GM18499 (cell line): ENCODE measurements around the gene TRIM25.

ENCODE experiments used
- ATAC-seq: cut with Tn5 transposase; IDR thresholded peaks from one replicate; pipeline ENCODE4 v1.9.1; 2021; ENCODE audit warnings: moderate number of reproducible peaks; ENCODE audit not compliant: insufficient read depth, unreplicated experiment

The TRIM25 gene

DNA sequence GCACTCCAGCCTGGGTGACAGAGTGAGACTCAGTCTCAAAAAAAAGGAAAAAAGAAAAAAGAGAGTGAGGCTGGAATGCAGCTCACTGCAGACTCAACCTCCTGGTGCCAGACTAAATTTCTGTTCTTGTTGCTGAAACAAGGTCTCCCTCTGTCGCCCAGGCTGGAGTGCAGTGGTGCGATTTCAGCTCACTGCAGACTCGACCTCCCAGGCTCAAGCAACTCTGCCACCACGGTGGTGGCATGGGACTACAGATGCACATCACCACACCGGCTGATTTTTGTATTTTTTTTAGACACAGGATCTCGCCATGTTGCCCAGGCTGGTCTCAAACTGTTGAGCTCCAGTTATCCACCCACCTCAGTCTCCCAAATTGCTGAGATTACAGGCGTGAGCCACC, 34.6 kb downstream of the TRIM25 start:
- ATAC-seq = no peak

DNA sequence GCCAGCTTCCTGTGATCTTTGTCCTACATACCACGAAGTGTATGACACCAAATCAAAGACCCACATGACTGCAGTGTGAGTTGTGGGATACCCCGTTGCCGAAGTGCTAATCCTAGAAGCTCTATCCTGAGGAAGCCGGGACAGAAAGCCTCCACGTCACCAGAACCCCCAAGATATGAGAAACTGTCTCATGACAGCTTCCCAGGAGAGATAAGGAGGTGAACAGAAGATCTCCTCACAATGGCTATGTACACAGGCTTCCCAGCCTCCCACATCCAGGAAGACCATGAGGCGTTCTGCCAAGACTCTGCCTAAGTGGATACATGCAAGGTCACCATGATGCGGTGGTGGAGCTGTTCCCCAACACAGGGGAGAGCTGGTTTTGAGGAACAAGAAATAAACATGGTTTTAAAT, 37.1 kb downstream of the TRIM25 start:
- ATAC-seq = no peak

DNA sequence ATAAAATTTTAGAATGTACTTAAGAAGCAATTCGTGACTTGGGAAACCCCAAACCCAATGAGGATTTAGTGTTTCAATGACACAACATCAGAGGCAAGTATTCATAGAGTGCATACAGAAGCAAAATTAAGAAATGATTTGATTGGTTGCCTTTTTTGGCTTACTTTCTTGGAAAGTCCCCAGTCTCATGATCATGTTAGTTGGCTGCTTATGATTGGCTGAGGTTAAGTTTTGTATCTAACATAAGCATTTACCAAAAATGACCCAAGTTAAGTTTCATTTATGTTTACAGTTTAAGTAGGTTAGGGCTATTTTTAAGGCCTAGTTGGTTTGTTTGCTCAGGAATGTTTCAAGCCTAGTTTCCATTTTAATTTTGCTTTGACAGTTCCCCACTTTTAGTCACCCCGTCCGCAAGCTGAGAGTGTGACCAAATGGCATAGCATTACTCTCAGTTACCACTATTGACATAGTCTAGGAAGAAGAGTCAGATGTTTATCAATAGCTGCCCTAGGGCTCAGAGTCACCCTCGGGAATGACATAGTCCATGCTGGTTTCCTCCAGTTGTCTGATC, 43.7 kb downstream of the TRIM25 start:
- ATAC-seq = peak; percentile 44

DNA sequence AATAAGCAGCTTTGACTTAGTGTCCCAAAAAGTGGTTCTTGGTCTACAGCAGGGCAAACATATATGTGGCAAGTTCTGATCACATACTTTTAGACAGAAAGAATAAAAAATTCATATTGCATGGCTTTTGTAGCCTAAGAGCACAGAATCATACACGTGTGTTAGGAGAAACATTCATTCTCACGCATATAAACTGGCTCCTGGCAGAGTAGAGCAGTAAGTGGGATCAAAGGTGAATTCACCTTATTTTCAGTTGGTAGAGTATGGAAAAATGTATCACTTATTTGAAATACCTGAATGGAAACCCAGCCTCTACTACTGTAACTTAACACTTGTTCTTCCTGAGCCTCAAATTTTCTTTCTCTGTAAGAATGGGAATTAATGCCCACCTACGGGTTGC, 45.1 kb downstream of the TRIM25 start:
- no peak for ATAC-seq

DNA sequence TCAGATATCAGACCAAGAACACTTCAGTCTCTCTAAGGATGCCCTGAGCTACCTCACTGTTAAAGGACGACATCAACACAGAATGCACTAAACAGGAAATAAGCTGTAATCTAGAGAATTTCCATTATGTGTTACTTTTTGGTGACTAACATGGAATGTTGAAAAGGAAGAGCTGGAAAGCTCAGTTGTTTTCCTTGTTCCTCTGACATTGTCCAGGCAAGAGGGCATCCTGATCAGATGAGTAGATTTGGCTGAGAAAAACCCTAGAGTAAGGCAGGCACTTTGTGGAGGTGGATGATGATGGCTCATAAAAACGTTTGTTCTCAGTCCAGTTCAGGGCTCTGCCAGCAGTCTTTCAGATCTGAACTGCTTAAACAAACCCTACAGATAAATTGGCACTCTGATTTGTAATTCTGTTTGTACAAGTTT, 45.9 kb downstream of the TRIM25 start:
- ATAC-seq = no peak

DNA sequence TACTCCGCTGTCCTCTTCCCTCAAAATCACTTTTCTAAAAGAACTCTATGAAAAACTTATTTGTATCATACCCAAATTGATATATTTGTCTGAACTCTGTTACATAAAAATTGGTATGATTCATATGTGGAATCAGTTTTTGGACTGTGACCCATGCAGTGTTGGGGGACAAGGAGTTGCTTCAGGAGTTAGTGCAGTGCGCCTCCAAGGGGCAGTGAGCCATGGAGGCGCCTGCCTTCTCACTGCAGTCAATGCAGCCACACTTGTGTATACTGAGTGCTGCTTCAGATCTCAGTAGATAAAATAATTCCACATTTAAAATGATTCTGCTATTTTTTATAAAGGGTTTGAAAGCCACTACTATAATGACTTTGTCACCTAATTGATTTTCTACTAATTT, 47.4 kb downstream of the TRIM25 start:
- no peak for ATAC-seq

DNA sequence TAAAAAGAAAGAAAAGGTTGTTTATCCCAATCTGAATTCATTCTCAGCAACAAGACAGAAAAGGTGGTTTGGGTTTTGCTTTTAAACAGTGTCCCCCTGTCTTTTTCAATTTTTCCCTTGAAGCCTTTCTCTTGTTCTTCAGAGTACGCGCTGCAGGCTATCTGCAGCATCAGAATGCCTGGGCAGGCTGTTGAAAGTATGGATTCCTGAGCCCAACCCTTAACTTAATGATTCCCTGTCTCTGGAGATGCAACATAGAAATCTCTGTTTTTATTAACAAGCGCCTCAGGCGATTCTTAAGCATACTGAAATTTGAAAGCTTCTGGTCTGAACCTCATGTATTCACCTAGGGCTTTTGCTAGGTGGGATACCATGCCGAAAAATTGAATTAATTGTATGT, 47.8 kb downstream of the TRIM25 start:
- no peak for ATAC-seq

DNA sequence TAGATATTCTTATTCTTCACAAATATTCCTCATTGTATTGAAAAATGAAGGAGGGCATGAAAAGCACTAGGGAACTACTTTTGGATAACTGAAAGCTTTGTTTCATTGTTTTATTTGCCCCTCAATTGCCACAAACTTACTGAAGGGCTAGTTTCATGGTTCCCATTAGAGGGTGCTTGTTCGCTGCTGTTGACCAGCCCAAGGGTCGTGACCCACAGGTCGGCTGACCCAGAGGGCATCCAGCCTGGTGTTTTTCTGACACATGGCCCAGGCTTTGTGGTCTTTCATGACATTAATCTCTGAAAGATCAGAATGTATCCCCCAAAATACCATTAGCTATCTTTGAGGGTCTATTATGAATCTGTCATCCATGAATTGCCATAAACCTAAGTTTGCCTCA, 49.9 kb downstream of the TRIM25 start:
- no peak for ATAC-seq

DNA sequence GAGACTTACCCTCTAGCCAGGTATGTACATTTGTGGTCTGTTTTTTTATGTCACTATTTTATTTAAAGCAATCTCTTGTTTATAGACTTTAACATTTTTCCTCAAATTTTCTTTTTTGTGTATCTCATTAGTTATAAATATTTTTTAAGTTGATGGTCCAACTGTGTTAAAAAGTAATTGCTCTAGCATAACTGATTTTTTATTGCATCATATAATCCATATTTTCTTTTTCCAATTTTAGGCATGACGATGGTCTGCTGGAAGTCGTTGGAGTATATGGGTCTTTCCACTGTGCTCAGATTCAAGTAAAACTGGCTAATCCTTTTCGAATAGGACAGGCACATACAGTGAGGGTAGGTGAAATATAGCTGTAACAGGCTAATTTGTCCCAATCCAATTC, 52.0 kb downstream of the TRIM25 start:
- no peak for ATAC-seq

DNA sequence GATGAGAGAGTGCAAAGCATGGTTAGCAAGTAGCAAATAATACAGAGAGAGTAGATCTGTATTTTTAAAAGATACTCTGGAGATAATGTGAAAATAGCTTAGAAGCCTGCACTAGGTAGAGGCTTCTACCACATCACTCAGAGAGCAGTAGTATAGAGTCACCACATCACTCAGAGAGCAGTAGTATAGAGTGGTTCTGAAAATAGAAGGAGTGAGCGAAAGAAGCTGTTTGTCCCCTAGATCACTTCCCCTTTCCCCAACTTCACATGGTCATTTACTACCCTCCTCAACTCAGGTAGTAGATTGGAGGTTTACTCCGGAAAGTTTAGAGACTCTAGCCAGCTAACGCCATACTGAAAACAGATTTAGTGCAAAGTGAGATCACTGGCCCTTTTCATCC, 62.8 kb downstream of the TRIM25 start:
- no peak for ATAC-seq

DNA sequence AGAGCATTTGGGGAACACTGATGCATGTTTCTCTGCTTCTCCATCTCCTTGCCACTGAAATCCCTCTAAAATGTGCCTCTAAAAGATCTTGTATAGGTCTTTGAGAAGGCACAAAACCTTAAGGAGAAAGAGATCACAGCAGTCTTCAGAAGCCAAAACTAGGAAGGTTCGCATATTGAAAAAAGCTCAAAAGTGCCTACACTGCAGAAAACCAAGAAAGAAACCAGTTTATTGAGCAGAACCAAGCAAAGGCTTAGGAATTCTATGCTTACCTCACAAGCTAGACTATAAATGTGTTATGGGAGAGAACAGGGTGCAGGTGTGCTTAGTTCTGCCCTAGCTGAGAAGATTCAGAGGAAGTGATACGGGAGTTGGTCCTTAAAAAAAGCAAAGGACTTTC, 63.3 kb downstream of the TRIM25 start:
- ATAC-seq = no peak

DNA sequence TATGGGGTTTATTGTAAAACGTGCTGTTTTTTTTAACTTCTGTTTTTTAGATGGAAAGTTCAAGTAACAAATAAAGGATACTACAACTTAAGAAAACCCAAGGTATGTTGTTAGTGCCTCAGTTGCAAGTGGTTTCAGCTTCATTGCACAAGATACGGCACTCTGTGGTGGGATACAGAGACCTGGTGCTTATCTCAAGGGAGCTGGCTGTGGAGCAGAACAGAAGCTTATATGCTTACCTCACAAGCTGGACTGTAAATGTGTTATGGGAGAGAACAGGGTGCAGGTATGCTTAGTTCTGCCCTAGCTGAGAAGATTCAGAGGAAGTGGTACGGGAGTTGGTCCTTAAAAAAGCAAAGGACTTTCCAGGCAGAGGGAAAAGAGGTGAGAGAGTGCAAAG, 64.7 kb downstream of the TRIM25 start:
- no peak for ATAC-seq

DNA sequence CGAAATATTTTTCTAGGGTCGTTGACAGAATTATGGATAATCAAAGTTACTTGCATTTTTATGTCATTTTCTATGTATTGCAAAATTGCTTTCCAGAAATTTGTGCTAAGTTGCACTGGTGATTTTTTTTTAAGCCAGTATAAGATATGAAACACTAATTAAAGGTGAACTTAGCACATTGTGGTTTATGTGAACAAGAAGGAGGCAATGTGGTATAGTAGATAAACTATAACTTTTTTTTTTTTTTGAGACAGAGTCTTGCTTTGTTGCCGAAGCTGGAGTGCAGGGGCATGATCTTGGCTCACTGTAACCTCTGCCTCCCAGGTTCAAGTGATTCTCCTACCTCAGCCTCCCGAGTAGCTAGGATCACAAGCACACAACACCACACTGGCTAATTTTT, 66.7 kb downstream of the TRIM25 start:
- ATAC-seq = no peak

DNA sequence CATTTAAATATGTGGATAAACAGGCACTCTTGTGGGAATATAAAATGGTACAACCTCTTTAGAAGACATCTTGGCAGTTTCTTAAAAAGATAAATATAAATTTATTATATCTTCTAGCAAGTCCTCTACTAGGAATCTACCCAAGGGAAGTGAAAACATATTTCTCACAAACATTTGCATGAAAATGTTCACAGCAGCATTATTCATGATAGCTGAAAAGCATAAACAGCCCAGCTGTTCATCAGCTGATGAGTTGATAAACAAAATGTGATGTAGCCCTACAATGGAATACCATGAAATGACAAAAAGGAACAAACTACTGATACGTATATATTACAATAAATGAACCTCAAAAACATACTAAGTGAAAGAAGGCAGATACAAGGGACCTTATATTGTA, 67.9 kb downstream of the TRIM25 start:
- no peak for ATAC-seq

DNA sequence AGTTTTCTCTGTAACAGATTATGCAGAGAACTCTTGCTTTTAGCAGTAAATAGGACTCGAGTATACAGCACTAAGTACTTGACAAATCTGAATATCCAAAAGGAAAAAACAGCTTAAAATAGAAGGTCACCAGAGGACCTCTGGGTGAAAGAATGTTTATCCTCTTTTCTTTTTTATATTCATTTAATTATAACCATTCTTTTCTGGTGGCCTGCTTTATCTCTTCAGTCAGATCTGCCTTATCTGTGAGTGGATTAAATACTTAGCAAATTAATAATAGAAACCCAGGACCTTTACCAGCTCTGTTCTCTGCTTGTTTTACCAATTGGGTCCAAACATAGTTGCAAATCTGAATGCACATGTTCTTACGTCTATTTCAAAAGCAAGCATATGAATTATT, 71.3 kb downstream of the TRIM25 start:
- no peak for ATAC-seq

DNA sequence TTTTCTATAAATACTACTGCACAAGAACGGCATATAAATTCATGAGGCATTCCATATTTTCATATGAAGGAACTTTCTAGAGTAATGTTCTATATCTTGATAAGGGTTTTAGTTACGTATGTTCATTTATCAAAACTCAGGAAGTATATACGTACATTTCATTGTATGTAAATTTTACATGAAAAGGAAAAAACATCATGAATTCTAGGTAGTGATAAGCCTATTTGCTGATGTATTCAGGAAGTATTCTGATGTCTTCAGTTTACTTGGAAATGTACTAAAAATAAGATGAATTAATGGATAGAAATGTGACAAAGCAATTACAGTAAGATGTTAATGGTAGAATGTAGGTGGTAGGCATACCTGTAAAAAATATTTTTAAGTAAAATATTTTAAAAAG, 75.2 kb downstream of the TRIM25 start:
- no peak for ATAC-seq
